Heart left ventricle (tissue), 16 donors: ENCODE results near the gene C10orf53. TPM values are rescaled to one million over a fixed set of nuclear protein-coding genes. Genes with fewer than 3 reads are reported as not detected.

Experiments
- ATAC-seq, 4 donors: fragments of 200-7000 bp; cut with Tn5 transposase; one replicate each; pipeline ENCODE4 v1.9.1; 2020 to 2022; ENCODE audit warnings: moderate library complexity in 4 of 4, mild to moderate bottlenecking in 3 of 4, moderate number of reproducible peaks in 1 of 4
- DNase-seq, 5 donors: peaks; one replicate each; pipeline ENCODE4 v3.0.0-alpha.2; 2020
- H3K27ac ChIP-seq, 12 donors: fragments of 200-600 bp; sonication (generic) in 4 of 12; one replicate each; pipeline versions ENCODE4 v1.5.0 to v1.8.0; 2016 to 2022; ENCODE audit warnings: mild to moderate bottlenecking in 2 of 12
- H3K27me3 ChIP-seq, 9 donors: fragments of 200-600 bp; sonication (generic) in 2 of 9; one replicate each; pipeline versions ENCODE4 v1.5.1 to v1.8.0; 2016 to 2022; ENCODE audit warnings: mild to moderate bottlenecking in 3 of 9
- H3K36me3 ChIP-seq, 9 donors: fragments of 200-600 bp; sonication (generic) in 2 of 9; one replicate each; pipeline versions ENCODE4 v1.5.0 to v1.8.0; 2018 to 2022; ENCODE audit warnings: mild to moderate bottlenecking in 2 of 9
- H3K4me1 ChIP-seq, 12 donors: fragments of 200-600 bp; sonication (generic) in 4 of 12; one replicate each; pipeline versions ENCODE4 v1.5.0 to v1.8.0; 2016 to 2022; ENCODE audit warnings: mild to moderate bottlenecking in 3 of 12
- H3K4me3 ChIP-seq, 12 donors: fragments of 200-600 bp; sonication (generic) in 4 of 12; one replicate each; pipeline versions ENCODE4 v1.5.0 to v1.8.0; 2017 to 2022; ENCODE audit warnings: mild to moderate bottlenecking in 9 of 12, moderate library complexity in 4 of 12
- H3K9me3 ChIP-seq, 12 donors: fragments of 200-600 bp; sonication (generic) in 4 of 12; one replicate each; pipeline versions ENCODE4 v1.5.0 to v1.8.0; 2016 to 2022; ENCODE audit warnings: mild to moderate bottlenecking in 1 of 12
- CTCF ChIP-seq, 12 donors: fragments of 200-600 bp; sonication (generic) in 4 of 12; IDR thresholded peaks; one replicate each; pipeline versions ENCODE4 v1.5.0 to v1.8.0; 2018 to 2022; ENCODE audit warnings: antibody characterized with exemption in 12 of 12, mild to moderate bottlenecking in 5 of 12
- POLR2A ChIP-seq, 2 donors: fragments of 450-650 bp; IDR thresholded peaks; one replicate each; pipeline ENCODE4 v1.6.1; 2017; ENCODE audit warnings: antibody characterized with exemption in 2 of 2, mild to moderate bottlenecking in 2 of 2, moderate library complexity in 2 of 2
- WGBS, 4 donors: extraction: QIAGEN DNeasy Blood & Tissue Kit in 2 of 4; methylation state at CpG; one replicate each; pipeline versions ENCODE4 v1.1.5 to v1.1.7; 2013 to 2018; 5-methylcytosine and 5-hydroxymethylcytosine counted together
- intact Hi-C, 10 donors: fragments of 100-400 bp; cut with DNase I; formaldehyde crosslinking; loops; one replicate each; pipeline versions ENCODE4 v1.11.1 to v1.14.2; 2022
- polyA plus RNA-seq, 2 donors: library from polyadenylated mRNA; stranded (reverse); fragments of 200-250 nt; gene quantifications; one replicate each; pipeline ENCODE4 v1.2.3, GENCODE V29; 2013
- total RNA-seq, 9 donors: library from RNA; depleted of rRNA in 2 of 9; stranded (reverse); fragments of >200 nt in 2 of 9; fragmentation: NEBNext Ultra II Directional in 3 of 9; extraction: Animal tissue kit (Norgen Biotek cat#: 25700) in 3 of 9; gene quantifications; one replicate each; pipeline versions ENCODE4 v1.1.0 to v1.2.4, GENCODE V29; 2016 to 2023
- donor health status: ischemic (EF 13 %, LVEDD 7.1; RV severe dilation, severe dysfunction).
- donor health status: healthy with polysubstance abuse.
- donor health status: DM: no; HTN: yes; CAD: no.
- donor health status: DM: no; HTN: no; CAD: no.
- donor health status: ischemic (EF 25% LVEDD 6.9; RV normal size, moderate dysfunction).
- donor health status: ischemic (EF 25% LVEDD 5.7; RV mildly dilated, moderate dysfunction).
- donor health status: healthy.
- donor health status: DM: yes; HTN: yes; CAD: no.
- donor health status: ischemic (EF 35%, LVEDD 5.7; RV mildly dilated, moderate dysfunction).
- donor health status: nonischemic (EF 11% LVEDD 7.7; RV severe dilation, severe dysfunction).
- donor health status: DM: yes; HTN: yes; CAD: no.
- donor health status: PGD.
- donor health status: ischemic (EF 29% LVEDD 5.4; RV normal size, mild dysfunction).
- donor health status: nonischemic (EF 23%, LVEDD 6.1; RV moderate dilation, normal function).

C10orf53 gene
- total and polyA plus RNA-seq, 11 donors: not detected

GRCh38 chr10:49688261-49688846 lies 8.9 kb downstream of the C10orf53 start:
- Histone ChIP-seq H3K27ac (no peak overlapping the region), H3K27me3 (peaks cover 0 to 60% (median 25%) of the 10 kb centered on the region in 9 donors), H3K4me1 (no peaks in the 10 kb centered on the region), H3K4me3 (no peak overlapping the region), H3K9me3 (peaks cover 0 to 26% (median 0%) of the 10 kb centered on the region in 12 donors), H3K36me3 (no peaks in the 10 kb centered on the region)
- TF ChIP-seq CTCF (IDR thresholded peaks at IDR 0.05): no peak
- TF ChIP-seq POLR2A (IDR thresholded peaks at IDR 0.05): no peak
- intact Hi-C loops: no loop called here
- DNase-seq: no peak
- WGBS, 4 donors: 10 to 16% (median 15%) methylated on average over 8 of the region's 8 CpGs
- ATAC-seq: no peak

- ATAC-seq (no peak), DNase-seq (no peak)
- Histone ChIP-seq H3K4me1 (no peaks in the 10 kb centered on the region), H3K27me3 (peaks cover 0 to 66% (median 25%) of the 10 kb centered on the region in 9 donors), H3K4me3 (no peak overlapping the region), H3K27ac (no peak overlapping the region), H3K9me3 (peaks cover 0 to 27% (median 0%) of the 10 kb centered on the region in 12 donors), H3K36me3 (no peaks in the 10 kb centered on the region)
- intact Hi-C loops: no loop called here
- 13 to 17% (median 14%) methylated on average over 7 of the region's 7 CpGs for WGBS, 4 donors
- TF ChIP-seq CTCF (IDR thresholded peaks at IDR 0.05) (no peak), POLR2A (IDR thresholded peaks at IDR 0.05) (no peak)
Measured at GRCh38 chr10:49688920-49689319, 9.5 kb downstream of the C10orf53 start.

GRCh38 chr10:49689882-49690510 lies 10.5 kb downstream of the C10orf53 start:
- intact Hi-C loops: no loop called here
- Histone ChIP-seq H3K9me3 (peaks cover 0 to 26% (median 0%) of the 10 kb centered on the region in 12 donors), H3K4me1 (no peaks in the 10 kb centered on the region), H3K36me3 (no peaks in the 10 kb centered on the region), H3K4me3 (no peak overlapping the region), H3K27ac (no peak overlapping the region), H3K27me3 (peaks cover 0 to 71% (median 25%) of the 10 kb centered on the region in 9 donors)
- ATAC-seq (no peak), DNase-seq (no peak)
- WGBS, 4 donors: 9 to 17% (median 13%) methylated on average over 12 of the region's 12 CpGs
- TF ChIP-seq POLR2A (IDR thresholded peaks at IDR 0.05): no peak
- TF ChIP-seq CTCF (IDR thresholded peaks at IDR 0.05): no peak

GRCh38 chr10:49690698-49691356 lies 11.4 kb downstream of the C10orf53 start:
- H3K27me3 ChIP-seq: peaks cover 0 to 76% (median 25%) of the 10 kb centered on the region in 9 donors
- no peak for ATAC-seq

More at GRCh38 chr10:49690698-49691356, 11.4 kb downstream of the C10orf53 start:
- WGBS, 4 donors: 6 to 15% (median 11%) methylated on average over 12 of the region's 12 CpGs
- no peak for DNase-seq
- no peaks in the 10 kb centered on the region for H3K4me1 ChIP-seq
- intact Hi-C loops: no loop called here
- TF ChIP-seq CTCF (IDR thresholded peaks at IDR 0.05): no peak
- no peak for TF ChIP-seq POLR2A (IDR thresholded peaks at IDR 0.05)
- peaks cover 0 to 17% (median 0%) of the 10 kb centered on the region in 12 donors for H3K9me3 ChIP-seq
- H3K36me3 ChIP-seq: no peaks in the 10 kb centered on the region
- no peak overlapping the region for H3K4me3 ChIP-seq
- no peak overlapping the region for H3K27ac ChIP-seq
